ENCODE data around the gene MAP4K1. TPM values are rescaled to one million over a fixed set of nuclear protein-coding genes. Genes with fewer than 3 reads are reported as not detected.

The MAP4K1 gene
- polyA plus RNA-seq, 3 donors, result 19.8 to 41.3 (median 22.4) TPM

GRCh38 chr19:38653028-38653571 lies 35.3 kb upstream of the MAP4K1 start:
- Histone ChIP-seq H3K27me3 (ENCODE audit: control insufficient read depth in 2 of 2, insufficient read depth in 2 of 2, low read length in 2 of 2) (no peaks in the 10 kb centered on the region), H4K20me1 (ENCODE audit: insufficient read depth, low read length) (peaks cover 77% of the 10 kb centered on the region), H3K79me2 (ENCODE audit: insufficient read depth, low read length) (peaks cover 100% of the 10 kb centered on the region), H3K36me3 (replicated peaks in 1 of 2; ENCODE audit: control insufficient read depth in 1 of 2, insufficient read depth in 2 of 2, low read length in 2 of 2) (peaks cover 5 to 19% of the 10 kb centered on the region in 2 donors), H3K9ac (ENCODE audit: insufficient read depth, low read length, poor library complexity, severe bottlenecking) (no peak overlapping the region), H3K4me3 (replicated peaks in 1 of 3; ENCODE audit: low read depth in 2 of 3, low read length in 3 of 3) (peak overlapping the region in 1 of 3 experiments; percentile 98), H3K4me1 (ENCODE audit: control insufficient read depth in 1 of 2, insufficient read depth in 2 of 2, low read length in 2 of 2) (peaks cover 76 to 87% of the 10 kb centered on the region in 2 donors), H3K27ac (ENCODE audit: low read depth in 1 of 2, low read length in 2 of 2) (peak overlapping the region; percentile 96), H2AFZ (ENCODE audit: insufficient read depth, low read depth, low read length, poor library complexity, severe bottlenecking) (no peak overlapping the region), H3K9me3 (replicated peaks in 1 of 2; ENCODE audit: control insufficient read depth in 1 of 2, insufficient read depth in 1 of 2, low read length in 2 of 2) (no peaks in the 10 kb centered on the region), H3K4me2 (replicated peaks; ENCODE audit: extremely low read depth, low read length, poor library complexity, severe bottlenecking) (peak overlapping the region; percentile 85)
- Mint-ChIP-seq H3K4me3 (peak overlapping the region in 1 of 2 donors; percentile 66), H3K27ac (peak overlapping the region; percentile 92 to 98 (median 96)), H3K27me3 (ENCODE audit: low read depth in 3 of 3) (no peaks in the 10 kb centered on the region), H3K9me3 (peaks cover 0 to 2% (median 0%) of the 10 kb centered on the region in 7 donors), H3K36me3 (peaks cover 24 to 27% of the 10 kb centered on the region in 2 donors), H3K4me1 (peaks cover 87% of the 10 kb centered on the region)
- TF ChIP-seq CTCF (IDR thresholded peaks at IDR 0.05), result no peak
- DNase-seq, result peak; percentile 67 to 87 (median 76)
- intact Hi-C loops (cut with micrococcal nuclease), result loop anchor here in 1 of 2 donors (2.0 kb wide), 1 partner anchor 32 kb away; no protein-coding TSS in a partner anchor
- 30% methylated on average over 2 of the region's 7 CpGs for WGBS (ENCODE audit: insufficient coverage)

GRCh38 chr19:38650911-38651584 lies 33.3 kb upstream of the MAP4K1 start:
- Mint-ChIP-seq H3K27me3 (ENCODE audit: low read depth in 3 of 3) (no peaks in the 10 kb centered on the region), H3K36me3 (peaks cover 12 to 14% of the 10 kb centered on the region in 2 donors), H3K27ac (peak overlapping the region; percentile 92 to 98 (median 96)), H3K9me3 (peaks cover 0 to 2% (median 0%) of the 10 kb centered on the region in 7 donors), H3K4me3 (peak overlapping the region; percentile 59 to 99), H3K4me1 (peaks cover 69% of the 10 kb centered on the region)
- Histone ChIP-seq H3K4me1 (ENCODE audit: control insufficient read depth in 1 of 2, insufficient read depth in 2 of 2, low read length in 2 of 2) (peaks cover 67 to 73% of the 10 kb centered on the region in 2 donors), H4K20me1 (ENCODE audit: insufficient read depth, low read length) (peaks cover 61% of the 10 kb centered on the region), H3K9ac (ENCODE audit: insufficient read depth, low read length, poor library complexity, severe bottlenecking) (peak overlapping the region; percentile 57), H3K27ac (ENCODE audit: low read depth in 1 of 2, low read length in 2 of 2) (peak overlapping the region; percentile 96), H3K79me2 (ENCODE audit: insufficient read depth, low read length) (peaks cover 87% of the 10 kb centered on the region), H2AFZ (ENCODE audit: insufficient read depth, low read depth, low read length, poor library complexity, severe bottlenecking) (no peak overlapping the region), H3K27me3 (ENCODE audit: control insufficient read depth in 2 of 2, insufficient read depth in 2 of 2, low read length in 2 of 2) (no peaks in the 10 kb centered on the region), H3K9me3 (replicated peaks in 1 of 2; ENCODE audit: control insufficient read depth in 1 of 2, insufficient read depth in 1 of 2, low read length in 2 of 2) (no peaks in the 10 kb centered on the region), H3K4me3 (replicated peaks in 1 of 3; ENCODE audit: low read depth in 2 of 3, low read length in 3 of 3) (peak overlapping the region in 1 of 3 experiments; percentile 98), H3K4me2 (replicated peaks; ENCODE audit: extremely low read depth, low read length, poor library complexity, severe bottlenecking) (peak overlapping the region; percentile 85), H3K36me3 (replicated peaks in 1 of 2; ENCODE audit: control insufficient read depth in 1 of 2, insufficient read depth in 2 of 2, low read length in 2 of 2) (peaks cover 5 to 10% of the 10 kb centered on the region in 2 donors)
- peak; percentile 56 to 82 (median 76) for DNase-seq
- intact Hi-C loops (cut with micrococcal nuclease), result no loop called here
- TF ChIP-seq CTCF (IDR thresholded peaks at IDR 0.05), result no peak
- WGBS (ENCODE audit: insufficient coverage), result 80% methylated on average over 7 of the region's 12 CpGs

Data from CD14-positive monocyte (primary cell).